Measurements from ENCODE around the gene SDHD. TPM values are rescaled to one million over a fixed set of nuclear protein-coding genes. Genes with fewer than 3 reads are reported as not detected.

Gene SDHD
- total RNA-seq, 1 experiment from 2014 or later: 98.9 TPM

DNA sequence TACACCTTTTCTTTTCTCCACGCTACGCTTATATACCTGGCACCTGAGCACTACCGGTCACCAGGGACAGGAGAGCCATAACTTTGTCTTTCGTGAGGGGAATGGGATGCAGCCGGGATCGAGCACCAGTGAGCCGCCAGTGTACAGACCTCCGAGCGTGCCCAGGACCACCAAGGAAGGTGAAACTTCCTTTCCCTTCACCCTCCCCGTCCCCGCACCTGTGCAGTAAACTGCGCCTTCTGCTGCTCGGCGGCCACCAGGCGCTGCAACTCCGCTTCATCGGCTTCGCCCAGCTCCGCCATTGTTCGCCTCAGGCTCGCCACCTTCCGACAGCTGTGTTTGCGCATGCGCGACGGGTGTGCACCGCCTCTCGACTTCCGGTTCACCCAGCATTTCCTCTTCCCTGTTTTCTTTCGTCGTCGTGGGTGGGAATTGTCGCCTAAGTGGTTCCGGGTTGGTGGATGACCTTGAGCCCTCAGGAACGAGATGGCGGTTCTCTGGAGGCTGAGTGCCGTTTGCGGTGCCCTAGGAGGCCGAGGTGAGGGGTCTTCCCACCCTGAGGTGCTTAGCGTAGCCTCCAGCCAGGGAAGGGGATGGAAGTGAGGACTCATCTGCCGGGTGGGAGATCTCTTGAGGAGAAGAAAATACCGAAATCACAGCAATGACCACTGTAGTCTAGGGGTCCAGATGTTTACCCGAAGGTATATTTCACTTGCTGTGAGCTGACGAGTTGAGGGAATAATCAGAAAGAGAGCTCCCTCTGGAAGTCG lies at the start of gene SDHD, which contains the start of gene TIMM8B (continued):
- TF ChIP-seq ARID4B (CRISPR knock-in tag; IDR thresholded peaks at IDR 0.05; ENCODE audit: borderline replicate concordance) (peak; percentile 94; the same call in 1 of the 2 replicates), ERG (CRISPR knock-in tag; IDR thresholded peaks at IDR 0.05) (0 out of 2 replicates have a peak, but pooled peaks have one; percentile 48), ZNF425 (CRISPR knock-in tag; conservative IDR thresholded peaks at IDR 0.05) (no peak), KAT7 (CRISPR knock-in tag; IDR thresholded peaks at IDR 0.05; ENCODE audit: borderline replicate concordance) (no peak), FOXP4 (CRISPR knock-in tag; IDR thresholded peaks at IDR 0.05) (peak; percentile 44; the same call in 1 of the 2 replicates), FOXJ3 (CRISPR knock-in tag; IDR thresholded peaks at IDR 0.05; ENCODE audit: borderline replicate concordance) (no peak), ETV6 (CRISPR knock-in tag; IDR thresholded peaks at IDR 0.05) (peak; percentile 94), ZNF121 (CRISPR knock-in tag; IDR thresholded peaks at IDR 0.05) (peak; percentile 39; the same call in 1 of the 2 replicates), HMGXB4 (CRISPR knock-in tag; IDR thresholded peaks at IDR 0.05) (0 out of 2 replicates have a peak, but pooled peaks have one; percentile 37), USF1 (CRISPR knock-in tag; IDR thresholded peaks at IDR 0.05) (peak; percentile 13; the same call in 1 of the 2 replicates), ZNF396 (CRISPR knock-in tag; IDR thresholded peaks at IDR 0.05; ENCODE audit: borderline replicate concordance) (no peak), PRRX2 (CRISPR knock-in tag; IDR thresholded peaks at IDR 0.05) (no peak)
- TF ChIP-seq, protein P1, sequence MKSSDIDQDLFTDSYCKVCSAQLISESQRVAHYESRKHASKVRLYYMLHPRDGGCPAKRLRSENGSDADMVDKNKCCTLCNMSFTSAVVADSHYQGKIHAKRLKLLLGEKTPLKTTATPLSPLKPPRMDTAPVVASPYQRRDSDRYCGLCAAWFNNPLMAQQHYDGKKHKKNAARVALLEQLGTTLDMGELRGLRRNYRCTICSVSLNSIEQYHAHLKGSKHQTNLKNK (CRISPR knock-in tag; IDR thresholded peaks at IDR 0.05): no peak
- TF ChIP-seq, protein P2, sequence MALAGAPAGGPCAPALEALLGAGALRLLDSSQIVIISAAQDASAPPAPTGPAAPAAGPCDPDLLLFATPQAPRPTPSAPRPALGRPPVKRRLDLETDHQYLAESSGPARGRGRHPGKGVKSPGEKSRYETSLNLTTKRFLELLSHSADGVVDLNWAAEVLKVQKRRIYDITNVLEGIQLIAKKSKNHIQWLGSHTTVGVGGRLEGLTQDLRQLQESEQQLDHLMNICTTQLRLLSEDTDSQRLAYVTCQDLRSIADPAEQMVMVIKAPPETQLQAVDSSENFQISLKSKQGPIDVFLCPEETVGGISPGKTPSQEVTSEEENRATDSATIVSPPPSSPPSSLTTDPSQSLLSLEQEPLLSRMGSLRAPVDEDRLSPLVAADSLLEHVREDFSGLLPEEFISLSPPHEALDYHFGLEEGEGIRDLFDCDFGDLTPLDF (CRISPR knock-in tag; IDR thresholded peaks at IDR 0.05): no peak
- TF ChIP-seq, protein P3, sequence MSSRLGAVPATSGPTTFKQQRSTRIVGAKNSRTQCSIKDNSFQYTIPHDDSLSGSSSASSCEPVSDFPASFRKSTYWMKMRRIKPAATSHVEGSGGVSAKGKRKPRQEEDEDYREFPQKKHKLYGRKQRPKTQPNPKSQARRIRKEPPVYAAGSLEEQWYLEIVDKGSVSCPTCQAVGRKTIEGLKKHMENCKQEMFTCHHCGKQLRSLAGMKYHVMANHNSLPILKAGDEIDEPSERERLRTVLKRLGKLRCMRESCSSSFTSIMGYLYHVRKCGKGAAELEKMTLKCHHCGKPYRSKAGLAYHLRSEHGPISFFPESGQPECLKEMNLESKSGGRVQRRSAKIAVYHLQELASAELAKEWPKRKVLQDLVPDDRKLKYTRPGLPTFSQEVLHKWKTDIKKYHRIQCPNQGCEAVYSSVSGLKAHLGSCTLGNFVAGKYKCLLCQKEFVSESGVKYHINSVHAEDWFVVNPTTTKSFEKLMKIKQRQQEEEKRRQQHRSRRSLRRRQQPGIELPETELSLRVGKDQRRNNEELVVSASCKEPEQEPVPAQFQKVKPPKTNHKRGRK (CRISPR knock-in tag; IDR thresholded peaks at IDR 0.05; ENCODE audit: borderline replicate concordance): no peak
- TF ChIP-seq, protein P4, sequence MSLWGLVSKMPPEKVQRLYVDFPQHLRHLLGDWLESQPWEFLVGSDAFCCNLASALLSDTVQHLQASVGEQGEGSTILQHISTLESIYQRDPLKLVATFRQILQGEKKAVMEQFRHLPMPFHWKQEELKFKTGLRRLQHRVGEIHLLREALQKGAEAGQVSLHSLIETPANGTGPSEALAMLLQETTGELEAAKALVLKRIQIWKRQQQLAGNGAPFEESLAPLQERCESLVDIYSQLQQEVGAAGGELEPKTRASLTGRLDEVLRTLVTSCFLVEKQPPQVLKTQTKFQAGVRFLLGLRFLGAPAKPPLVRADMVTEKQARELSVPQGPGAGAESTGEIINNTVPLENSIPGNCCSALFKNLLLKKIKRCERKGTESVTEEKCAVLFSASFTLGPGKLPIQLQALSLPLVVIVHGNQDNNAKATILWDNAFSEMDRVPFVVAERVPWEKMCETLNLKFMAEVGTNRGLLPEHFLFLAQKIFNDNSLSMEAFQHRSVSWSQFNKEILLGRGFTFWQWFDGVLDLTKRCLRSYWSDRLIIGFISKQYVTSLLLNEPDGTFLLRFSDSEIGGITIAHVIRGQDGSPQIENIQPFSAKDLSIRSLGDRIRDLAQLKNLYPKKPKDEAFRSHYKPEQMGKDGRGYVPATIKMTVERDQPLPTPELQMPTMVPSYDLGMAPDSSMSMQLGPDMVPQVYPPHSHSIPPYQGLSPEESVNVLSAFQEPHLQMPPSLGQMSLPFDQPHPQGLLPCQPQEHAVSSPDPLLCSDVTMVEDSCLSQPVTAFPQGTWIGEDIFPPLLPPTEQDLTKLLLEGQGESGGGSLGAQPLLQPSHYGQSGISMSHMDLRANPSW (CRISPR knock-in tag; conservative IDR thresholded peaks at IDR 0.05; ENCODE audit: low read depth): no peak
